GM15510 (cell line): ENCODE data around the gene TSPEAR.
"Not testable (repeated sequence)": the region's sequence is repeated elsewhere in the genome, so short reads cannot be mapped to it uniquely, and the experiment has no call there.

Experiments used
- POLR2A ChIP-seq: IDR thresholded peaks from 3 replicates; pipeline ENCODE4 v1.6.1; 2011; ENCODE audit warnings: borderline replicate concordance; ENCODE audit not compliant: insufficient read length; ENCODE audit errors: extremely low read depth

The TSPEAR gene

DNA sequence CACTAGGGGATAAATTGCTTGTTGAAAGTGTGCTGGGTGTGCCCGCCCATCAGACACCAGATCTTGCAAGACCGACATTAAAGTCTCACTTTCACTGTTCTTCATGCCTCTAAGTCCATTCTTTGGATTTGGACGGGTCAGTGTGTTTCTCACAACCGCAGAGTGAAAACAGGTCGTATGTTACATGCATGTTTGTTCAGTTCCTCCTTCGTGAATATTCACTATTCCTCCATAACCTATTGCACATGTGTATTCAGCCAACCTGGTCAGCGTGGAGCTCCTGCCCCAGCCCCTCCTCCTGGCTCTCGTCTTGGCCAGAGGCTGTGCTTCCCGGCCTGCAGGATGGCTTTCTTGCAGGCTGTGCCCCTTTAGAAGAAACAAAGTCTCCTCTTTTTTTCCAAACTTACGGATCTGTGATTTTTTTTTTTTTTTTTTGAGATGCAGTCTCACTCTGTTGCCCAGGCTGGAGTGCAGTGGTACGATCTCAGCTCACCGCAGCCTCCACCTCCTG, 116.9 kb downstream of the TSPEAR start:
- TF ChIP-seq POLR2A: no peak

DNA sequence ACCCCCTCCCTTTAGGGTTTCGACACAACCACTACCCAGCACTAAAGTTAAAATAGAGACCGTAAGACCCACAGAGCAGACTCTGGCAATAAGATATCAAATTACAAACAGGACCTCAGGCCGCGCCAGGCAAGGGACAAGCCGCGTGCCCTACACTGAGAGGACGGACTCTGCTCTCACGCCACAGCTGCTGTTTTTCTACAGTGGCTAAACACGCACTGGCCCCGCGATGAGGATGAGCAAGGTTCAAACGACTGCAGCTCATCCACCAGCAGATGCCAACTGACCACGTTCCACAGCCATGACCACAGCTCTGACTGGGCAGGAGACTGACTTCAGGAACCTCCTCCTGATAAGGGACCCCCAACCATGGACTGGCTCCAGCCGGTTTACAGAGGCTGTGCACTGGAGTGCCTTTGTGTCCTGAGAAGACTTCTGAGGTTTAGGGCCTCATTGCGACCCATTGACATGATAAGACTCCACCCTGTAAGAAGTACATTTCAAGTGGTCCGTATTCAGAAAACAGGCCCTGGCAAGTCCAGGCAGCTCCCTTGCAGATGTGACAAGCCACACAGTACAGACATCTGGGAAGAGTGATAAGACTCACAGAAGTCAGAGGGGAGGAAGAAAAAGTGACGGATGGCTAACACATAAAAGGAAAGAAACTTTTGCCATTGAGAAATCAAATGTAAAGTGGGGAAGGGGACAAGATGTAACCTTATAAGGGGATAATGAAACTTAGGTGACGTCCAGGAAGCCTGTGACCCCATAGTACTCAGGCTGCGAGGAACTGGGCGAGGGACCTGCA, 117.6 kb downstream of the TSPEAR start:
- no peak for TF ChIP-seq POLR2A

DNA sequence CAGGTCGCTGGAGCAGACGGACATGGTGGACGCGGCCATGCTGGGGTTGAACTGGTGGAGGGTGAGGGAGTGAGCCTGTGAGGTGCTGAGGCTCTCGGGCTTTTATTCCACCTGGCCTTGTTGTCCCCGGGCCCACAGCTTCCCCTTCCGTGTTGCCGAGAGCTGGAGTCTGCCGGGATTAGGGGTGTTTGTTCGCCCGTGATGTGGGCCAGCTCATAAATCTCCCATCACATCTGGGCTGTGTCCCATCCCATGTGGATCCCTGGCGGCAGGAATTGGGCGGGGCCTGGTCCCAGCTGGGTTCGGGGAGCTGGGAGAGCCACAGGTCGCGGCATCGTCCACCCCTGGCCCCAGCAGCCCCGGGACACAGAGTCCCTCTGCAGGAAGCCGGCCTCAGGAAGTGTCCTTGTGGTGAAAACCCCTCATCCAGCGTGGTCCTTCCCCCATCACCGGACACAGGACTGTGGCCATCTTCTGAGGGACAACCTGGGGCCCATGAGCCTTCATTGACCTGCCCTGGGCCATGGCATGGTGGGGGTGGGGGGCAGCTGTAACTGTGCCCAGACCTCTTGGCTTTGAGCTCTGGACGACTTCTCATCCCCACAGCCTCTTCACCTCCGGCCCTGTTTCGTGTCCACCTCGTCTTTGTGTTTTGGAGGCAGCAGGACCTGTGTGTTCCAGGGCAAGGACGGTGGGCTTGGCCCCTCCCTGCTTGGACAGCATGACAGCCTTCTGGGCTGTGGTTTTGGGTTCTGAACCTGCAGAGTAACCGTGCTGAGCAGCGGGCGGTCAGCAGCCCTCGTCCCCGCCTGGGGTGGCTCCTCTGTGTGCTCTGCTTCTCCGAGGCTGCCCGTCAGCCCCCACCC, 118.7 kb downstream of the TSPEAR start, which contains the start of gene KRTAP10-6:
TSS of gene KRTAP10-6 (minus strand) at position 60 of the 866 bp plus-strand sequence. CDS start at position 39, 21 bp downstream.
- TF ChIP-seq POLR2A: no peak

DNA sequence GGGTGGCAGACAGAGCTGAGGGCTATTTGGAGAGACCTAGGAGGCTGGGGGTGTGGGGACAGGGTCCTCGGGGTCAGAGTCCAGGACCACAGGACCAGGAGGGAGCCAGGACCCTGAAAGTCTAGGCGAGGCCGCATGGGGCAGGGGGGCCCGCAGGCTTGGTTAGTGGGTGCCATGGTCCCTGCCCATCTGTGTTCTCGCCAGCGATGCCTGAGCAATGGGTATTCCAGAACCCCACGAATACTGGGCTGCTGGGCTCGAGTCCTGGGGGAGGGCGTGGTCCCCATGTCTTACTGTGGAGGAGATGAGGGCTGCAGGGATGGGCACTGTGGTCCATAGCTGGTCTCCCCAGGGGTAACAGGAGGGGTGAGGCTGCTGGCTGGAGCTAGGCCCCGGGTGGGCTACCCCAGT, 121.1 kb downstream of the TSPEAR start:
- no peak for TF ChIP-seq POLR2A

DNA sequence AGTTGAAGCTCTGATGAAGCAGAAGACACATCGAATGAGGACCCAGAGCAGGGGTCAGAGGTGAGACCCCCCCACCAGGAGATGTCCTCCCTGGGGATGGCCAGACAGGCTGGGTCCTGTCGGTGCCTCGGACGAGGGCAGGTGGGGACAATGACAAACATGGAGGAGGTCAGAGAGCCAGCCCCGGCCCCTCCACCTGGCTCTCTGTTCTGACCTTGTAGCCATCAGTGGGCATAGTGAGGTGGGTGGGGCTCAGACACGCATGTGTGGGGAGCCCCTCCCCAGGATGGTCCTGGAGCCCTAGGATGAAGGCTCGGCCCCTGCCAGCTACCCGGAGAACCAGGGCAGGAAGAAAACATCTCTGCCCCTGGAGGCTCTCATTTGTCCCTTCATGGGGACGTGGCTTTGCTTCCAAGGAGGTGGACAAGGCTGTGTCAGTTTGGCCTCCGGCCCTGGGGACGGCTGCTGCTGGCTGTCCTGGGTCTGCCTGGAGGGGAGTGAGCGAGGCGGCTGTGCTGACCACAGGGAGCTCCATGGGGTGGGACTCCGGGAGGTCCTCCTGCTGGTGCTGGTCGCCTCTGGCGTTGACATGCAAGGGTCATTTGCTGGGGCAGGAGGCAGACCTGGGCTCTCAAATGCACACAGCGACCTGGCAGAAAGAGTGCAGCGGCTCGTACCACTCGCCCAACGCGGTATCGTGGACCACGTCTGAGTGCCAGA, 121.6 kb downstream of the TSPEAR start:
- TF ChIP-seq POLR2A: no peak

DNA sequence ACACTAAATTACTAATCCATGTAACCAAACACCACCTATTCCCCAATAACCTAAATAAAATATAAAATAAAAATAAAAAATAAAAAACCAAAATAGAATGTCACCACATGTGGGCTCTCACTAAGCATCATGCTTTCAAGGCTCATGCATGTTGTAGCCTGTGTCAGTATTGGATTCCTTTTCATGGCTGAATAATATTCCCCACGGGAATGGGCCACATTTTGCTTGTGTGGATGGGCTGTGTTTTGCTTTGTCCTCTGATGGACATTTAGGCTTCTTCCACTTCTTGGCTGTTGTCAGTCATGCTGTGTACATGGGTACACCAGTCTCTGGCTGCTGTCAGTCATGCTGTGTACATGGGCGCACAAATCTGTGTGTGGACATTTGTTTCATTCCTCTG, 122.3 kb downstream of the TSPEAR start:
- TF ChIP-seq POLR2A: no peak

DNA sequence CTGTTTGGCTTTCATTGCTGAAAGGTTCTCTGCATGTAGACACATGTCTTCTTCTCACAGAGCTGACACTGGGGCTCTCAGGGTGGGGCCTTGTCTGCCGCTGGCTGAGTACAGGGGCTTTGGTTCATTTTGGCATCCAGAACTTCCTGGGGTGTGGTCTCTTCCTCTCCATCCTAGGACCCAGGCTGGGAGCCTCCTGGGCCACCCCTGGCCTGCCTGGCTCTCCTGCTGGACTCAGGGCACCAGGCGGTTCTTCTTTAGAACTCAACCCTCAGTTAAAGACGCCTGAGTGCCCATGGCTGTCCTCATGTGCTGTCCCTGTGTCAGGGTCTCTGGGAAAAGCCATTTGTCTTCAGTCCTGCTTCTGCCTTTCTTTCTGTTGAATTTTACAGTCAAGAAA, 125.5 kb downstream of the TSPEAR start:
- TF ChIP-seq POLR2A: no peak

DNA sequence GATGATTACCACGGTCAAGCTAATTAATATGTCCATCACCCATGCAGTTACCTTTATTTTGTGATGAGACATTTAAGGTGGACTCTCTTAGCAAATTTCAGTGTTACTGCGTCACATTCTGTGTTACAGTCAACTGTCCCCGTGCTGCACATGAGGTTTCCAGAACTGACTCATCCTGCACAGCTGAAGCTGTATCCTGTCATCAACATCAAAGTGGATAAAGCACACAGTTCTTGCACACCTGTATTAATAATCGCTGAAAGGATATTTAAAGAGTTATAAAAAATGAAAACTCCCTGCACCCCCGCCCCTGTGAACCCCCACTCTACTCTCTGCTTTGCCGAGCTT, 127.6 kb downstream of the TSPEAR start:
- TF ChIP-seq POLR2A: no peak

DNA sequence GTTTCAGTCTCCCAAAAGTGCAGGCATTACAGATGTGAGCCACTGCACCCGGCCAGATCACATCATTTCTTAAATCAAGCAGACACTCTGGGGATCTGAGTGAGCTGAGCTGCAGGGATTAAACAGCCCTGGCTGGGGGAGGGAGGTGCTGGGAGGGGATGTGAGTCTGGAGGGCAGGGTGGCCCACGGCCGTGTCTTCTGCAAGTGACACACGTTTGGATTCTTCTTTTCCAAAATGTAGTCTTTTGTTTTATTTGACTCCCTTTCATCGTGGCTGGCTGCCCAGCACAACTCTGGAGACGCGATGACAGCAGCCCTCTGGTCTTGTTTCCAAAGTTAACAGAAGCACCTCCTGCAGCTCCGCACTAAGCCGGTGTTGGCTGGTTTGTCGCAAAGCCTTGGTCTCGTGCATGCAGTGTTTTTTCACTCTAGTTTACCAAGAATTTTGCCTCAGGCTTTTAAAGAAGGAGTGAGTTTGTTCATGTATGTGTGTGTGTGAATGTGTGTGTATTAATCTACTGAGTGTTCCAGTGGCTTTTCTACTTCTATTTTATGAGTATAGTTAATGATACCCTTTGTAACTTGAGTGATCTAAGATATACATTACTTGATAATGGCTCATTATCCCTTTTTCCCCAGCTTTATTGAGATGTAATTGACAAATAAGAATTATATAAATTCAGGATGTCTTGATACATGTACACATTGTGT, 128.1 kb downstream of the TSPEAR start:
- TF ChIP-seq POLR2A: no peak

DNA sequence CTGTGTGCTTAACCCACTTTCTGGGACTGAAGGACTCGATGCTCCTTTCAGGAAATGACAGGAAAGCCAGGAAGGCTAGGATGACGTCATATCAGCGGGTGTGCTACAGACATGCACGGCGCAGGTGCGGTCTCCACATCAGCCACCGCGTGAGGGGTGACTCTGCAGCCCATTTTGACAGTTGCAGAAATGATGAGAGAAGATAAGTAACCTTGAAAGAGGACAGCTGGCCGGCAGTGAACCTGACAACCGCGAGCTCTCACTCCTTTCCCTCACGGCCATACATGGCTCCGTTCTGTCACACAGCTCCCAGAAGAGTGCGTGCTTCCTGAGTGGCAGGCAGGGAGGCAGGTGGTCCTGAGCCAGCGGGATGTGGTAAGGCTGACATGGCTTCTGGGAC, 129.3 kb downstream of the TSPEAR start:
- TF ChIP-seq POLR2A: no peak

DNA sequence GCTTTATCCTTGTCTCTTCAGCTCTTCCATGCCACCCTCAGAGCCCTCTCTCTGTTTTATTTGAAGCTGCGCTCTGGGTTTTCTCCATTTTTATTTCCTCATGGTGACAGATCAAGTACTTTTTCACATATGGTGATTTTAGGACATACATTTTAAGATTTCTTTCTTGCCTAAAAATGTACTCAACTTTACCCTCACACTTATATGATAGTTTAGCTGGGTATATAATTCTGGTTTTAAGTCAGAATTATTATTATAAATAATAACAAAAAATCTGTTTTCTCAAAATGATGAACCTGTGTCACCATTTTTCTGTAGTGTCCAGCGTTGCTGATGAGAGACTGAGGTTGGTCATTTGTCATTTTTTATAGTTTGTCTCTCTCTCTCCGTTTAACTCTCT, 130.2 kb downstream of the TSPEAR start:
- no peak for TF ChIP-seq POLR2A

DNA sequence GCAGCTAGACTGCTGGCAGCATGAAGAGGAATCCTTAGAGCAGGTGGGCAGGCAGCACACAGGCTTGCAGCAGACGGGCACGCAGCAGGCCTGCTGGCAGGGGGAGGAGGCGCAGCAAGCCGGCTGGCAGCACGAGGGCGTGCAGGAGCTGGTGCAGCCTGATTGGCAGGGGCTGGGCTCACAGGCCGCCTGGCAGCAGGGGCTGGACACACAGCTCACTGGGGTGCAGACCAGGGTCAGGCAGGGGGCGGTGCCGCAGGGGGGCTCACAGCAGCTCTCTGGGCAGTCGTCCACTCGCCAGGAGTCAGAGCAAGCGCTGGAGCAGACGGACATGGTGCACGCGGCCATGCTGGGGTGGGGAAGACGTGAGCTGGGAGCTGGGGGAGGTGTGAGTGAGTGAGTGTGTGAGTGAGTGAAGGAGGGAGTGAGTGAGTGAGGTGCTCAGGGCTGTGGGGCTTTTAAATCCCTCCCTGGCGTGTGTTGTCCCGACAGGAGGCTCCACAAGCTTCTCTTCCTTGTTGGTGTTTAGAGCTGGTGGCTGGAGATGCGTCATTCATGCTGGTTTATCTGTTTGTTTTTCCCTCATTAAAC, 131.0 kb downstream of the TSPEAR start, which contains the start of gene KRTAP10-5:
TSS of gene KRTAP10-5 (minus strand) at position 374 of the 591 bp plus-strand sequence. CDS start at position 348, 26 bp downstream.
- TF ChIP-seq POLR2A: not testable (repeated sequence)

DNA sequence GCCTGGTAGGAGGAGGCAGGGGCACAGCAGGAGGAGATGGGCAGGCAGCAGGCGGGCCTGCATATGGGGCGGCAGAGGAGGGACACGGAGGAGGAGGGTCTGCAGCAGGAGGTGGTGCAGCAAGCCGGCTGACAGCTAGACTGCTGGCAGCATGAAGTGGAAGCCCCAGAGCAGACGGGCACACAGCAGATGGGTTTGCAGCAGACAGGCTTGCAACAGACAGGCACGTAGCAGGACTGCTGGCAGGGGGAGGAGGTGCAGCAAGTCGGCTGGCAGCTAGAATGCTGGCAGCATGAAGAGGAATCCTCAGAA, 131.6 kb downstream of the TSPEAR start:
- TF ChIP-seq POLR2A: no peak

DNA sequence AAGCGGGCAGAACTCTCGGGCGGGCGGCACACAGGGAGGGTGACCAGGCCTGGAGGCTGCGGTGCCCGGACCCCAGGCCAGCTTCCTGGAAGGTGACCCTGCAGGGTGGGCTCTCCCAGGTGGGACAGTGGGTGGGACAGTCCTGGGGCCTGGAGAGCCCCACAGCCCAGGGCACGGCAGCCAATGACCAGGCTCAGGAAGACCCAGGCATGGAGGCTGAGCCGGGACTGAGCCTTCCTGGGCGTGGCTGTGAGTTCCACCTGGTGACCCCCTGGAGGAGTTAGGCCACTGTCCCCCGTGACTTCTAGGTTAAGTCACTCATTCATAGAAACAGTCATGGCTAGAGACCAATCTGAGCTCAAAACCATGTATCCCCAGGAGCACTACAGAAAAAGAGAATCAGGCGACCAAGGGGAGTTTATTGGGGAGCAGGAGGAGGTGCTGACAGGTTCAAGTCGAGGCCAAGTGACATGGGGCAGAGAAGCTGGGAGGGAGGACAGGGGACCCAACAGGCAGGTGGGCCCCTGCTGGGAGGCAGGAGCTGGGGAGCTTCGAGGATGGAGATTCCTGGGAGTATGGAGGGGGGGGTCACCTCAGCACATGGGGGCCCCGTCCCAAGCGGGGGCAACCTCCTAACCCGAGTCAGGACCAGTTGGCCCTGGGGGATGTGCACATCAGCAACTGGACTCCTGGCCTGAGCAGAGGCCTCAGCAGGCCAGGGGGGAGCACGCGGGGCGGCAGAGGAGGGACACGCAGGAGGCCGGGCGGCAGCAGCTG, 132.1 kb downstream of the TSPEAR start:
- no peak for TF ChIP-seq POLR2A
